NCI-H1930 (cell line): ENCODE measurements around the gene ZNF638.

ENCODE experiments used
- DNase-seq, 2 experiments: peaks; one replicate each; lab custom pipeline; 2025; lab: John Stamatoyannopoulos, UW

The ZNF638 gene

GRCh38 chr2:71455741-71456569 lies 124.4 kb downstream of the ZNF638 start:
- no peak for DNase-seq

- DNase-seq = no peak
Observed at GRCh38 chr2:71456617-71457016, 125.0 kb downstream of the ZNF638 start.

- no peak for DNase-seq
Observed at GRCh38 chr2:71457123-71457915, 125.7 kb downstream of the ZNF638 start.

GRCh38 chr2:71457923-71458322 lies 126.3 kb downstream of the ZNF638 start:
- DNase-seq = no peak

GRCh38 chr2:71458413-71459083 lies 127.0 kb downstream of the ZNF638 start:
- no peak for DNase-seq

GRCh38 chr2:71459084-71459431 lies 127.5 kb downstream of the ZNF638 start:
- no peak for DNase-seq

- no peak for DNase-seq
Observed at GRCh38 chr2:71460056-71460455, 128.5 kb downstream of the ZNF638 start.

- DNase-seq = no peak
Observed at GRCh38 chr2:71460595-71461303, 129.2 kb downstream of the ZNF638 start.

- DNase-seq = no peak
Observed at GRCh38 chr2:71461304-71461671, 129.7 kb downstream of the ZNF638 start.

GRCh38 chr2:71462056-71462605 lies 130.5 kb downstream of the ZNF638 start:
- DNase-seq = no peak

GRCh38 chr2:71462641-71463341 lies 131.2 kb downstream of the ZNF638 start:
- DNase-seq = no peak

- DNase-seq = no peak
Observed at GRCh38 chr2:71463342-71463654, 131.7 kb downstream of the ZNF638 start.

GRCh38 chr2:71464389-71464788 lies 132.8 kb downstream of the ZNF638 start:
- DNase-seq = no peak

- DNase-seq = no peak
Observed at GRCh38 chr2:71465356-71465755, 133.8 kb downstream of the ZNF638 start.

GRCh38 chr2:71465961-71466300 lies 134.3 kb downstream of the ZNF638 start:
- no peak for DNase-seq

- DNase-seq = no peak
Observed at GRCh38 chr2:71466301-71467179, 135.0 kb downstream of the ZNF638 start.

GRCh38 chr2:71467180-71467815 lies 135.7 kb downstream of the ZNF638 start:
- DNase-seq = no peak

- no peak for DNase-seq
Observed at GRCh38 chr2:71468279-71469015, 136.9 kb downstream of the ZNF638 start.
